Loucy (cell line): ENCODE data around the gene PLEKHG4.

Experiments
- EZH2phosphoT487 ChIP-seq: fragments of 200-600 bp; IDR thresholded peaks from 2 replicates; pipeline ENCODE4 v1.6.1; 2018; ENCODE audit warnings: antibody characterized with exemption, mild to moderate bottlenecking, moderate library complexity, borderline replicate concordance
- TF ChIP-seq, protein P1 (sequence below): fragments of 200-600 bp; sonication (generic); conservative IDR thresholded peaks from 2 replicates; pipeline ENCODE4 v1.5.1; 2014; ENCODE audit warnings: mild to moderate bottlenecking, antibody characterized with exemption, low read length

DNA sequence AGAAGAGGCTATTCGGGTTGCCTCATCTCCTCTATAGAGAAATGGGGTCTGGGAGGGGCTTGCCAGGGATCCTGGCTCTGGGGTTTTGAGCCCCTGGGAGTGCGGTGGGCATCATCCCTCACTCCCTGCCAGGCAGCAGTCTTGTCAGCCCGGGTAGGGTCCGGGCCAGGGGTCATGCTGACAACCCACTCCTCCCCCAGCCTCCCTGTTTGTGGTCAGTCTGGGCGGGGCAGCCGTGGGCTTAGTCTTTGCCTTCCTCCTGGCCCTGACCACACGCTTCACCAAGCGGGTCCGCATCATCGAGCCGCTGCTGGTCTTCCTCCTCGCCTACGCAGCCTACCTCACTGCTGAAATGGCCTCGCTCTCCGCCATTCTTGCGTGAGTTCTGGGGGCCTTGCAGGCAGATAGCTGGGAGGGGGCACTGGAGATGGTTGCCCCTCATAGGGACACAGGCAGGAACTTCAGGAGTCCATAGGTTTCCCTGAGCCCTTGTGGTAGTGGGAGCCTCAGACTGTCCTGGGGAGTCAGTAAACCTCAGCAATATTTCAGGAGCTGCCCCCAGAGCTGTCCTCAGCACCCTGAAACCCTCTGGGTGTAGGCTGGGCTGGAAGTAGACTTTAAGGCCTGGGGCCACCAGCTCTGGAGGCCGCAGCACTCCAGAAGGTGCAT is 23.6 kb upstream of the PLEKHG4 start:
- TF ChIP-seq, protein P1, sequence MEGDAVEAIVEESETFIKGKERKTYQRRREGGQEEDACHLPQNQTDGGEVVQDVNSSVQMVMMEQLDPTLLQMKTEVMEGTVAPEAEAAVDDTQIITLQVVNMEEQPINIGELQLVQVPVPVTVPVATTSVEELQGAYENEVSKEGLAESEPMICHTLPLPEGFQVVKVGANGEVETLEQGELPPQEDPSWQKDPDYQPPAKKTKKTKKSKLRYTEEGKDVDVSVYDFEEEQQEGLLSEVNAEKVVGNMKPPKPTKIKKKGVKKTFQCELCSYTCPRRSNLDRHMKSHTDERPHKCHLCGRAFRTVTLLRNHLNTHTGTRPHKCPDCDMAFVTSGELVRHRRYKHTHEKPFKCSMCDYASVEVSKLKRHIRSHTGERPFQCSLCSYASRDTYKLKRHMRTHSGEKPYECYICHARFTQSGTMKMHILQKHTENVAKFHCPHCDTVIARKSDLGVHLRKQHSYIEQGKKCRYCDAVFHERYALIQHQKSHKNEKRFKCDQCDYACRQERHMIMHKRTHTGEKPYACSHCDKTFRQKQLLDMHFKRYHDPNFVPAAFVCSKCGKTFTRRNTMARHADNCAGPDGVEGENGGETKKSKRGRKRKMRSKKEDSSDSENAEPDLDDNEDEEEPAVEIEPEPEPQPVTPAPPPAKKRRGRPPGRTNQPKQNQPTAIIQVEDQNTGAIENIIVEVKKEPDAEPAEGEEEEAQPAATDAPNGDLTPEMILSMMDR = no peak
- no peak for TF ChIP-seq EZH2phosphoT487
